Spinal cord (tissue), 10 donors: Measurements from ENCODE around the gene GPD1L. TPM values are rescaled to one million over a fixed set of nuclear protein-coding genes. Genes with fewer than 3 reads are reported as not detected.

Experiments used
- DNase-seq, 6 donors: peaks; one replicate each; pipeline versions ENCODE4 v3.0.0 to v3.0.0-alpha.2; 2013 to 2015; ENCODE audit warnings: low spot score in 6 of 6, low read depth in 4 of 6
- H3K27ac ChIP-seq: one replicate; pipeline ENCODE4 v1.5.1; 2013; ENCODE audit warnings: low read depth, low read length, control low read depth
- H3K27me3 ChIP-seq: one replicate; pipeline ENCODE4 v1.6.1; 2013; ENCODE audit warnings: low read length; ENCODE audit not compliant: control insufficient read depth, insufficient read depth
- H3K36me3 ChIP-seq: one replicate; pipeline ENCODE4 v1.6.1; 2013; ENCODE audit warnings: low read length; ENCODE audit not compliant: control insufficient read depth, insufficient read depth
- H3K4me1 ChIP-seq: one replicate; pipeline ENCODE4 v1.6.1; 2013; ENCODE audit warnings: low read length; ENCODE audit not compliant: control insufficient read depth, insufficient read depth
- H3K4me3 ChIP-seq: one replicate; pipeline ENCODE4 v1.5.1; 2013; ENCODE audit warnings: low read depth, low read length, control low read depth
- H3K9me3 ChIP-seq: one replicate; pipeline ENCODE4 v1.6.1; 2013; ENCODE audit warnings: low read length; ENCODE audit not compliant: control insufficient read depth, insufficient read depth
- WGBS: methylation state at CpG from one replicate; pipeline ENCODE4 v1.1.5; 2013; ENCODE audit warnings: missing lambda C conversion rate; ENCODE audit not compliant: insufficient coverage; 5-methylcytosine and 5-hydroxymethylcytosine counted together
- polyA plus RNA-seq, 2 donors: library from polyadenylated mRNA; unstranded; fragments of 120-200 nt; gene quantifications; one replicate each; pipeline ENCODE4 v1.2.1, GENCODE V29; 2013; ENCODE audit not compliant: insufficient read length in 2 of 2
- total RNA-seq, 2 donors: library from RNA; depleted of rRNA in 1 of 2; stranded (reverse); fragments of 120-200 nt in 1 of 2; fragments of >200 nt in 1 of 2; gene quantifications; one replicate each; pipeline versions ENCODE4 v1.2.3 to v1.2.4, GENCODE V29; 2013 to 2014
- donor health status: healthy.

Gene GPD1L
- total and polyA plus RNA-seq, 4 donors = 40.0 to 73.1 (median 42.8) TPM

- H3K4me1 ChIP-seq = no peaks in the 10 kb centered on the region
- H3K4me3 ChIP-seq = no peak overlapping the region
- no CpG with 5 or more reads among the region's 3 CpGs for WGBS
- peak overlapping the region; percentile 4 for H3K27ac ChIP-seq
- no peaks in the 10 kb centered on the region for H3K36me3 ChIP-seq
- peak in 1 of 6 donors; percentile 59 for DNase-seq
- H3K9me3 ChIP-seq = no peaks in the 10 kb centered on the region
- no peaks in the 10 kb centered on the region for H3K27me3 ChIP-seq
Observed at GRCh38 chr3:32082721-32083120, 23.7 kb upstream of the GPD1L start.

DNA sequence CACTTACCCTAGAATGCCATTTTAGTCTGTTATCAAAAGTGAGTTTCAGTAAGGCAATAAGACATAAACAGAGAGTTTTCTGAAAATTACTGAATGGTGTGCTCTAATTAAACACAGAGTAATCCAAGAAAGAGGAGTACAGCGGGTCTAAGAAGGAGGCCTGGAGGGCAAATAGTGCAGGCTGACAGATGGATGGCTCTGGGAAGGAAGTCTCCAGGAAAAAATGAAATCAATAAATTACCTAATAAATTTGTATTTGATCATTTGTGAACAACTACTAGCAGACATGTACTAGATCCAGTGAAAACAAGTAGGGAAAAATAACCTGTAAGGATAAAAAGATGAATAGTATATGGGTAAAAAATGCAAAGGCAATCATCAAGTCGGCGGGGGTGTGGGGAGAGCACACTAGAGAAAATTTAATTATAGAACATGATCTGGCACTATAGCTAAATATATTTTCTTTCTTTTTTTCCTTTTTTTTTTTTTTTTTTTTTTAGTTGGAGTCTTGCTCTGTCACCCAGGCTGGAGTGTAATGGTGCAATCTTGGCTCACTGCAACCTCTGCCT lies 22.6 kb upstream of the GPD1L start:
- H3K36me3 ChIP-seq = no peaks in the 10 kb centered on the region
- no peak for DNase-seq
- no peaks in the 10 kb centered on the region for H3K27me3 ChIP-seq
- H3K4me1 ChIP-seq = no peaks in the 10 kb centered on the region
- H3K9me3 ChIP-seq = no peaks in the 10 kb centered on the region
- no CpG with 5 or more reads among the region's 3 CpGs for WGBS
- H3K4me3 ChIP-seq = no peak overlapping the region
- H3K27ac ChIP-seq = no peak overlapping the region

DNA sequence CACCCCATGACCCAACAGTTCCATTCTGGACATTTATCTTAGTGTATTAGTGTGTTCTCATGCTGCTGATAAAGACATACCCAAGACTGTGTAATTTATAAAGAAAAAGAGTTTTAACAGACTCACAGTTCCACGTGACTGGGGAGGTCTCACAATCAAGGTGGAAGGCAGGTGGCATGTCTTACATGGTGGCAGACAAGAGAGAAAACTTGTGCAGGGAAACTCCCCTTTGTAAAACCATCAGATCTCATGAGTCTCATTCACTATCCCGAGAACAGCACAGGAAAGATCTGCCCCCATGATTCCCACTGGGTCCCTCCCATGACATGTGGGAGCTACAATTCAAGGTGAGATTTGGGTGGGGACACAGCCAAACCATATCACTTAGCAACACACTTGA lies 21.6 kb upstream of the GPD1L start:
- WGBS = no CpG with 5 or more reads among the region's 2 CpGs
- no peaks in the 10 kb centered on the region for H3K4me1 ChIP-seq

DNA sequence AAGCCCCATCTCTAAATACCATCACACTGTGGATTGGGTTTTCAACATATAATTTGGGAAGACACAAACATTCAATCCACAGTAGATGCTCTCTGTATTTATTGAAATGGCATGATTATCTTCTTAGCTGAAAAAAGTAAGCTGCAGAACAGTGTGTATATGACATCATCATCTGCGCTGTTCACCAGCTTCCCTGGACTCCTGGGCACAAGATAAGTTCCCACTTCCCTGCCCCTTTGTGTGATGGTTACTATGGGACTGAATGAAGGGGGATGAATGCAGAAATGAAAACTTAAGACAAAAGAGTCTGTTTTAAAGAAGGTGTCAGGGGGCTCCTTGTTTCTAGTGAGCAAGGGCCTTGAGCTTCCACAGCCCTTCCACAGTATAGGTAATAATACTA lies 20.0 kb upstream of the GPD1L start:
- Histone ChIP-seq H3K9me3 (no peaks in the 10 kb centered on the region), H3K4me3 (no peak overlapping the region), H3K36me3 (no peaks in the 10 kb centered on the region), H3K27me3 (no peaks in the 10 kb centered on the region), H3K4me1 (no peaks in the 10 kb centered on the region), H3K27ac (no peak overlapping the region)
- WGBS = no CpG with 5 or more reads among the region's 1 CpG
- no peak for DNase-seq

More for the DNA sequence above, 21.6 kb upstream of the GPD1L start:
- Histone ChIP-seq H3K27ac (no peak overlapping the region), H3K36me3 (no peaks in the 10 kb centered on the region), H3K27me3 (no peaks in the 10 kb centered on the region), H3K9me3 (no peaks in the 10 kb centered on the region), H3K4me3 (no peak overlapping the region)
- no peak for DNase-seq

GRCh38 chr3:32089476-32089875 lies 16.9 kb upstream of the GPD1L start:
- Histone ChIP-seq H3K9me3 (no peaks in the 10 kb centered on the region), H3K4me1 (no peaks in the 10 kb centered on the region), H3K4me3 (no peak overlapping the region), H3K36me3 (no peaks in the 10 kb centered on the region), H3K27me3 (no peaks in the 10 kb centered on the region), H3K27ac (no peak overlapping the region)
- no CpG with 5 or more reads among the region's 6 CpGs for WGBS
- DNase-seq = no peak

DNA sequence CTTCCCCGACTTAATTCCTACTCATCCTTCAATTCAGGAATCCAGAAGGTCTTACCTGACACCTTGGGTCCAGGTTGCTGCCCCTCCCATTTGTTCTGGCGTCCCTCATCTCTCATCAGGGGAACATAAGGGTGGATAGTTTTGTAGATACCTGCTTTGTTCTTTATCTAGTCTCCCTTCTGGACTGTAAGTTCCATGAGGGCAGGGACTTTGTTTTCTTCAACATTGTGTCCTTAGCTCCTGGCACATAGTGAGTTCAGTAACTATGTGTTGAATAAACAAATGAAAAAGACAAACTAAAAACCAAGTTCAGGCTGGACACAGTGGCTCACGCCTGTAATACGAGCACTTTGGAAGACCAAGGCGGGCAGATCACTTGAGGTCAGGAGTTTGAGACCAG lies 13.2 kb upstream of the GPD1L start:
- Histone ChIP-seq H3K36me3 (no peaks in the 10 kb centered on the region), H3K4me1 (no peaks in the 10 kb centered on the region), H3K9me3 (no peaks in the 10 kb centered on the region), H3K27me3 (no peaks in the 10 kb centered on the region), H3K4me3 (no peak overlapping the region), H3K27ac (no peak overlapping the region)
- DNase-seq = no peak
- 100% methylated on average over 1 of the region's 5 CpGs for WGBS

- Histone ChIP-seq H3K4me1 (no peaks in the 10 kb centered on the region), H3K36me3 (no peaks in the 10 kb centered on the region), H3K4me3 (no peak overlapping the region), H3K27ac (no peak overlapping the region), H3K27me3 (no peaks in the 10 kb centered on the region), H3K9me3 (no peaks in the 10 kb centered on the region)
- no peak for DNase-seq
- no CpG with 5 or more reads among the region's 3 CpGs for WGBS
Observed at GRCh38 chr3:32095431-32095830, 11.0 kb upstream of the GPD1L start.

DNA sequence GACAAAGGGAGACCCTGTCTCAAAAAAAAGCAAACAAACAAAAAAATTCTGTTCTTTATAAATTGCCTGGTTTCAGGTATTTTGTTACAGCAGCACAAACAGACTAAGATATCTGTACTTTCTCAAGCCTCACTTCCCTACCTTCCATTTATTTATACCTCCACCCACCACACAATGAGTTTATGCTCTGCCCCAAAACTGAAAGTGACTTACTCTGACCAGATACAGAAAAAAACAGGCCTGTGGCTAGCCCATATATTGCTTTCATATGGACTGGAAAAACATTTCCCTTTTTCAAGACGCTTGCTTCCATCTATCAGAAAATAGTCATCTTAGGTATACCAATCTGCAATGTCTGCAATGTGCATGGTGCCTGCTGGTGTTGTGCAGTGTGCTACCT lies 8.7 kb upstream of the GPD1L start:
- Histone ChIP-seq H3K27ac (no peak overlapping the region), H3K4me1 (no peaks in the 10 kb centered on the region), H3K36me3 (no peaks in the 10 kb centered on the region), H3K9me3 (no peaks in the 10 kb centered on the region), H3K27me3 (no peaks in the 10 kb centered on the region), H3K4me3 (no peak overlapping the region)
- WGBS = no CpG with 5 or more reads among the region's 1 CpG
- DNase-seq = no peak

GRCh38 chr3:32098528-32098927 lies 7.9 kb upstream of the GPD1L start:
- Histone ChIP-seq H3K27me3 (no peaks in the 10 kb centered on the region), H3K4me1 (no peaks in the 10 kb centered on the region), H3K27ac (no peak overlapping the region), H3K4me3 (no peak overlapping the region), H3K9me3 (no peaks in the 10 kb centered on the region), H3K36me3 (no peaks in the 10 kb centered on the region)
- whole genome bisulfite sequencing = 100% methylated on average over 1 of the region's 1 CpG
- DNase-seq = no peak

- DNase-seq = no peak
- WGBS = 97% methylated on average over 5 of the region's 5 CpGs
- Histone ChIP-seq H3K27me3 (no peaks in the 10 kb centered on the region), H3K4me1 (no peaks in the 10 kb centered on the region), H3K27ac (no peak overlapping the region), H3K9me3 (no peaks in the 10 kb centered on the region), H3K36me3 (no peaks in the 10 kb centered on the region), H3K4me3 (no peak overlapping the region)
Observed at GRCh38 chr3:32100465-32100864, 6.0 kb upstream of the GPD1L start.
